Caco-2 (cell line): Measurements from ENCODE around the gene L3MBTL2. TPM values are rescaled to one million over a fixed set of nuclear protein-coding genes. Genes with fewer than 3 reads are reported as not detected.

ENCODE experiments used
- BruUV-seq: library from RNA; stranded (reverse); fragments of 400-500 nt; replicated peaks from 2 replicates; lab custom pipeline; 2021; lab: Mats Ljungman, UMichigan
- CTCF ChIA-PET: fragments of 300-600 bp; sonication (Branson Sonifier 250); formaldehyde crosslinking; loops from one replicate; lab custom pipeline; 2022; ENCODE audit warnings: antibody characterized with exemption; lab: Charles Lee
- POLR2A ChIA-PET: fragments of 300-600 bp; sonication (Branson Sonifier 250); formaldehyde crosslinking; loops from one replicate; lab custom pipeline; 2022; ENCODE audit warnings: antibody characterized with exemption; lab: Charles Lee
- DNase-seq, 2 experiments: peaks; one replicate each; pipeline versions ENCODE4 v3.0.0 to v3.0.0-alpha.2; 2020 to 2022
- H3K27me3 ChIP-seq: replicated peaks from 2 replicates; pipeline ENCODE4 v1.6.0; 2011; ENCODE audit warnings: low read length; ENCODE audit not compliant: control insufficient read depth, insufficient read depth
- H3K36me3 ChIP-seq: 2 replicates; pipeline ENCODE4 v1.5.1; 2011; ENCODE audit warnings: low read length; ENCODE audit not compliant: control insufficient read depth, insufficient read depth
- H3K4me1 ChIP-seq: fragments of 250-450 bp; sonication (Bioruptor Pico); 2 replicates; pipeline ENCODE4 v1.5.1; 2020; ENCODE audit warnings: mild to moderate bottlenecking
- H3K4me3 ChIP-seq: 2 replicates; pipeline ENCODE4 v1.5.1; 2011; ENCODE audit warnings: low read depth, mild to moderate bottlenecking, control low read depth, low read length
- H3K9me3 ChIP-seq: fragments of 250-450 bp; sonication (Bioruptor Pico); 2 replicates; pipeline ENCODE4 v1.5.1; 2020; ENCODE audit warnings: mild to moderate bottlenecking, moderate library complexity
- H3K27ac Mint-ChIP-seq: one replicate; pipeline ENCODE4 v1.8.0; 2022; ENCODE audit warnings: mixed read lengths; ENCODE audit not compliant: unreplicated experiment
- H3K27me3 Mint-ChIP-seq: one replicate; pipeline ENCODE4 v1.8.0; 2022; ENCODE audit warnings: mixed read lengths; ENCODE audit not compliant: insufficient read depth, unreplicated experiment
- H3K36me3 Mint-ChIP-seq: one replicate; pipeline ENCODE4 v1.8.0; 2022; ENCODE audit warnings: mild to moderate bottlenecking, mixed read lengths; ENCODE audit not compliant: insufficient read depth, unreplicated experiment
- H3K4me1 Mint-ChIP-seq: one replicate; pipeline ENCODE4 v1.8.0; 2022; ENCODE audit warnings: low read depth, mixed read lengths; ENCODE audit not compliant: unreplicated experiment
- H3K4me3 Mint-ChIP-seq: one replicate; pipeline ENCODE4 v1.8.0; 2022; ENCODE audit warnings: mild to moderate bottlenecking, moderate library complexity, mixed read lengths; ENCODE audit not compliant: unreplicated experiment
- H3K9me3 Mint-ChIP-seq: one replicate; pipeline ENCODE4 v1.8.0; 2022; ENCODE audit warnings: mixed read lengths; ENCODE audit not compliant: unreplicated experiment
- intact Hi-C: fragments of 100-400 bp; cut with micrococcal nuclease; formaldehyde crosslinking; loops from one replicate; pipeline ENCODE4 v1.10.0; 2022; ENCODE audit not compliant: unreplicated experiment
- total RNA-seq: library from RNA; stranded (reverse); gene quantifications from 2 replicates; pipeline ENCODE4 v1.2.3, GENCODE V29; 2022
- TF ChIP-seq, protein P1 (sequence below), 2 experiments: fragments of 200-600 bp in 1 of 2; IDR thresholded peaks; 1 replicate in 1 of 2; 2 replicates in 1 of 2; pipeline versions ENCODE4 v1.5.1 to v1.8.0; 2011 to 2022; ENCODE audit warnings: antibody characterized with exemption in 1 of 2, control low read depth in 1 of 2, inconsistent platforms in 1 of 2, low read depth in 1 of 2, low read length in 1 of 2, mild to moderate bottlenecking in 1 of 2, moderate library complexity in 1 of 2; ENCODE audit not compliant: insufficient read depth in 1 of 2, severe bottlenecking in 1 of 2, unreplicated experiment in 1 of 2

Gene L3MBTL2
- total RNA-seq, 1 experiment from 2014 or later = 24.3 TPM

DNA sequence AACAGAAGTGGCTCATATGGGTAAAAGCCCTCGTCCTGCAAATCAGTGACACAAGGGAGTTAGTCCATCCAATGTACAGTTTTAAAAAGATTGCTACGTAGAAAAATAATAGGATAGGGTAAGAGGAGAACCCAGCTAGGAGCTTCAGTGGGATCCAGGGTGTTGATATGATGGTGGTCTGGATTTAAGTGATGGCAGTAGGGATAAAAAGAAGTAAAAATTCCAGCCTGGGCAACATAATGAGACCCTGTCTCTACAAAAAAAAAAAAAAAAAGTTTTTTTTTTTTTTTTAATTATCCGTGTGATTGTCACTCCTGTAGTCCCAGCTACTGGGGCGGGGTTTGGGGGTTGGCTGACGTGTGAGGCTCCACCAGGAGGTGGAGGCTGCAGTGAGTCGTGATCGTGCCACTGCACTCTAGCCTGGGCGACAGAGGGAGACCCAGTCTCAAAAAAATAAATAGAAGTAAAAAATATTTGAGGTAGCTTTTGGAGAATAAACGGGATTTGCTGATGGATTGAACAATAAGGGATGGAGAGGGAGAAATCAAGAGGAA is 7.0 kb upstream of the L3MBTL2 start:
- peaks cover 11% of the 10 kb centered on the region for H3K4me1 Mint-ChIP-seq
- H3K36me3 ChIP-seq = no peaks in the 10 kb centered on the region; the same call in 1 of the 2 replicates
- H3K9me3 ChIP-seq = no peaks in the 10 kb centered on the region
- no TSS peak for BruUV-seq
- ChIA-PET POLR2A (interaction anchor here (0.6 to 0.8 kb wide), 5 partner anchors 17 to 362 kb away, joined by 3 to 15 read pairs (median 3); partner anchors contain the start of gene RBX1), CTCF (interaction anchor here (0.5 to 1.7 kb wide), 5 partner anchors 8 to 283 kb away, joined by 3 to 5 read pairs (median 4); no protein-coding TSS in a partner anchor)
- H3K4me3 ChIP-seq = peak overlapping the region; percentile 59
- peak overlapping the region; percentile 82 for H3K4me3 Mint-ChIP-seq
- intact Hi-C loops = no loop called here
- no peak overlapping the region for H3K27ac Mint-ChIP-seq
- 0 out of 2 replicates have a peak, but pooled peaks cover 7% of the 10 kb centered on the region for H3K4me1 ChIP-seq
- peak in 1 of 2 experiments; percentile 51 for DNase-seq
- H3K36me3 Mint-ChIP-seq = peaks cover 5% of the 10 kb centered on the region
- H3K9me3 Mint-ChIP-seq = no peaks in the 10 kb centered on the region
- H3K27me3 Mint-ChIP-seq = peaks cover 5% of the 10 kb centered on the region
- H3K27me3 ChIP-seq = no peaks in the 10 kb centered on the region
- TF ChIP-seq, protein P1, sequence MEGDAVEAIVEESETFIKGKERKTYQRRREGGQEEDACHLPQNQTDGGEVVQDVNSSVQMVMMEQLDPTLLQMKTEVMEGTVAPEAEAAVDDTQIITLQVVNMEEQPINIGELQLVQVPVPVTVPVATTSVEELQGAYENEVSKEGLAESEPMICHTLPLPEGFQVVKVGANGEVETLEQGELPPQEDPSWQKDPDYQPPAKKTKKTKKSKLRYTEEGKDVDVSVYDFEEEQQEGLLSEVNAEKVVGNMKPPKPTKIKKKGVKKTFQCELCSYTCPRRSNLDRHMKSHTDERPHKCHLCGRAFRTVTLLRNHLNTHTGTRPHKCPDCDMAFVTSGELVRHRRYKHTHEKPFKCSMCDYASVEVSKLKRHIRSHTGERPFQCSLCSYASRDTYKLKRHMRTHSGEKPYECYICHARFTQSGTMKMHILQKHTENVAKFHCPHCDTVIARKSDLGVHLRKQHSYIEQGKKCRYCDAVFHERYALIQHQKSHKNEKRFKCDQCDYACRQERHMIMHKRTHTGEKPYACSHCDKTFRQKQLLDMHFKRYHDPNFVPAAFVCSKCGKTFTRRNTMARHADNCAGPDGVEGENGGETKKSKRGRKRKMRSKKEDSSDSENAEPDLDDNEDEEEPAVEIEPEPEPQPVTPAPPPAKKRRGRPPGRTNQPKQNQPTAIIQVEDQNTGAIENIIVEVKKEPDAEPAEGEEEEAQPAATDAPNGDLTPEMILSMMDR (IDR thresholded peaks at IDR 0.05; ENCODE audit: insufficient read depth in 1 of 2, low read depth in 1 of 2, low read length in 1 of 2, severe bottlenecking in 1 of 2, unreplicated experiment in 1 of 2) = no peak

GRCh38 chr22:41201141-41201540 is 4.0 kb upstream of the L3MBTL2 start:
- H3K36me3 ChIP-seq = no peaks in the 10 kb centered on the region; the same call in 1 of the 2 replicates
- no peaks in the 10 kb centered on the region for H3K9me3 ChIP-seq
- Mint-ChIP-seq H3K27me3 (peaks cover 6% of the 10 kb centered on the region), H3K4me1 (peaks cover 15% of the 10 kb centered on the region), H3K4me3 (no peak overlapping the region), H3K9me3 (no peaks in the 10 kb centered on the region), H3K27ac (no peak overlapping the region), H3K36me3 (peaks cover 18% of the 10 kb centered on the region)
- peak in 1 of 2 experiments; percentile 20 for DNase-seq
- CTCF ChIA-PET = no interaction called here
- POLR2A ChIA-PET = interaction anchor here (0.6 kb wide), 1 partner anchor 75 kb away, joined by 5 read pairs; no protein-coding TSS in a partner anchor
- no peak overlapping the region for H3K4me3 ChIP-seq
- BruUV-seq = no TSS peak
- TF ChIP-seq, protein P1 (IDR thresholded peaks at IDR 0.05; ENCODE audit: insufficient read depth in 1 of 2, low read depth in 1 of 2, low read length in 1 of 2, severe bottlenecking in 1 of 2, unreplicated experiment in 1 of 2) = no peak
- no peaks in the 10 kb centered on the region for H3K27me3 ChIP-seq
- H3K4me1 ChIP-seq = peaks cover 7% of the 10 kb centered on the region; the same call in 1 of the 2 replicates
- intact Hi-C loops = no loop called here

GRCh38 chr22:41203118-41203517 is 2.0 kb upstream of the L3MBTL2 start:
- no peak overlapping the region for H3K27ac Mint-ChIP-seq
- CTCF ChIA-PET = no interaction called here
- H3K9me3 Mint-ChIP-seq = no peaks in the 10 kb centered on the region
- no TSS peak for BruUV-seq
- Histone ChIP-seq H3K4me3 (no peak overlapping the region), H3K9me3 (no peaks in the 10 kb centered on the region), H3K27me3 (no peaks in the 10 kb centered on the region), H3K4me1 (peaks cover 3% of the 10 kb centered on the region; the same call in 1 of the 2 replicates), H3K36me3 (no peaks in the 10 kb centered on the region)
- no peak overlapping the region for H3K4me3 Mint-ChIP-seq
- H3K27me3 Mint-ChIP-seq = peaks cover 6% of the 10 kb centered on the region
- intact Hi-C loops = no loop called here
- POLR2A ChIA-PET = no interaction called here
- DNase-seq = no peak
- peaks cover 10% of the 10 kb centered on the region for H3K4me1 Mint-ChIP-seq
- TF ChIP-seq, protein P1 (IDR thresholded peaks at IDR 0.05; ENCODE audit: insufficient read depth in 1 of 2, low read depth in 1 of 2, low read length in 1 of 2, severe bottlenecking in 1 of 2, unreplicated experiment in 1 of 2) = no peak
- H3K36me3 Mint-ChIP-seq = peaks cover 19% of the 10 kb centered on the region
